Hepatic stellate cell (primary cell): Measurements from ENCODE around the gene APBB3.
A peak's percentile ranks its signal among the peaks of the same experiment; 100 is the strongest.
"Not testable (repeated sequence)": the region's sequence is repeated elsewhere in the genome, so short reads cannot be mapped to it uniquely, and the experiment has no call there.

ENCODE experiments used
- DNase-seq: peaks from one replicate; pipeline ENCODE4 v3.0.0; 2011; ENCODE audit warnings: low spot score

Gene APBB3

GRCh38 chr5:140564196-140565023 is at the start of gene APBB3, which contains the start of gene SLC35A4:
Gene APBB3 (minus strand): TSS chr5:140564598. CDS start chr5:140564245, 353 bp downstream.
Gene SLC35A4 (plus strand): TSS chr5:140564828. CDS start chr5:140567170, 2,342 bp downstream.
- DNase-seq: peak; percentile 98

- no peak for DNase-seq
Observed at GRCh38 chr5:140611020-140611521, 46.7 kb upstream of the APBB3 start.

- DNase-seq: no peak
Observed at GRCh38 chr5:140609126-140609525, 44.7 kb upstream of the APBB3 start.

GRCh38 chr5:140608722-140609121 is 44.3 kb upstream of the APBB3 start:
- DNase-seq: no peak

- no peak for DNase-seq
Observed at GRCh38 chr5:140607031-140607430, 42.6 kb upstream of the APBB3 start.

GRCh38 chr5:140605879-140606278 is 41.5 kb upstream of the APBB3 start:
- DNase-seq: no peak

GRCh38 chr5:140603734-140604133 is 39.3 kb upstream of the APBB3 start:
- DNase-seq: no peak

GRCh38 chr5:140603446-140603698 is 39.0 kb upstream of the APBB3 start:
- DNase-seq: not testable (repeated sequence)

- DNase-seq: no peak
Observed at GRCh38 chr5:140602147-140602546, 37.7 kb upstream of the APBB3 start.

GRCh38 chr5:140600096-140600495 is 35.7 kb upstream of the APBB3 start:
- DNase-seq: no peak

- DNase-seq: no peak
Observed at GRCh38 chr5:140598836-140599235, 34.4 kb upstream of the APBB3 start.

- DNase-seq: no peak
Observed at GRCh38 chr5:140596321-140596741, 31.9 kb upstream of the APBB3 start.

- no peak for DNase-seq
Observed at GRCh38 chr5:140595538-140596300, 31.3 kb upstream of the APBB3 start.

GRCh38 chr5:140594169-140594568 is 29.8 kb upstream of the APBB3 start:
- DNase-seq: no peak

- not testable (repeated sequence) for DNase-seq
Observed at GRCh38 chr5:140593070-140593469, 28.7 kb upstream of the APBB3 start.

GRCh38 chr5:140591747-140592372 is 27.5 kb upstream of the APBB3 start:
- DNase-seq: peak; percentile 62

- DNase-seq: no peak
Observed at GRCh38 chr5:140590861-140591260, 26.5 kb upstream of the APBB3 start.

- no peak for DNase-seq
Observed at GRCh38 chr5:140588311-140589070, 24.1 kb upstream of the APBB3 start.

- no peak for DNase-seq
Observed at GRCh38 chr5:140587495-140587894, 23.1 kb upstream of the APBB3 start.

- not testable (repeated sequence) for DNase-seq
Observed at GRCh38 chr5:140579188-140579747, 14.9 kb upstream of the APBB3 start.

GRCh38 chr5:140576776-140577201 is 12.4 kb upstream of the APBB3 start:
- no peak for DNase-seq

GRCh38 chr5:140575309-140575708 is 10.9 kb upstream of the APBB3 start:
- DNase-seq: no peak
